Measurements from ENCODE around the gene FAM110C. TPM values are rescaled to one million over a fixed set of nuclear protein-coding genes. Genes with fewer than 3 reads are reported as not detected.
A peak's percentile ranks its signal among the peaks of the same experiment; 100 is the strongest.
"Not testable (repeated sequence)": the region's sequence is repeated elsewhere in the genome, so short reads cannot be mapped to it uniquely, and the experiment has no call there.

FAM110C gene
- total and polyA plus RNA-seq, 8 donors, result 2.8 to 7.9 (median 5.3) TPM

GRCh38 chr2:26891-27290 is 19.4 kb downstream of the FAM110C start:
- H3K4me1 ChIP-seq, result peaks cover 0 to 6% of the 10 kb centered on the region in 2 donors
- no peaks in the 10 kb centered on the region for H3K36me3 ChIP-seq
- H3K4me3 ChIP-seq, result no peak overlapping the region
- H3K27me3 ChIP-seq, result no peaks in the 10 kb centered on the region
- TF ChIP-seq CTCF (IDR thresholded peaks at IDR 0.05), result no peak
- DNase-seq (no peak), ATAC-seq (peak; percentile 28)
- intact Hi-C loops (cut with DNase I), result no loop called here
- H3K9me3 ChIP-seq, result peaks cover 0 to 2% of the 10 kb centered on the region in 2 donors
- no peak overlapping the region for H3K27ac ChIP-seq

GRCh38 chr2:25543-25942 is 20.8 kb downstream of the FAM110C start:
- H3K4me1 ChIP-seq, result peaks cover 0 to 6% of the 10 kb centered on the region in 2 donors
- H3K36me3 ChIP-seq, result no peaks in the 10 kb centered on the region
- no peak for TF ChIP-seq CTCF (IDR thresholded peaks at IDR 0.05)
- H3K27me3 ChIP-seq, result no peaks in the 10 kb centered on the region
- peaks cover 0 to 2% of the 10 kb centered on the region in 2 donors for H3K9me3 ChIP-seq
- intact Hi-C loops (cut with DNase I), result no loop called here
- no peak overlapping the region for H3K4me3 ChIP-seq
- DNase-seq (no peak), ATAC-seq (no peak)
- H3K27ac ChIP-seq, result no peak overlapping the region

GRCh38 chr2:24591-24990 is 21.7 kb downstream of the FAM110C start:
- DNase-seq; H3K9me3 ChIP-seq; H3K4me3 ChIP-seq; ATAC-seq; intact Hi-C loops (cut with DNase I); H3K36me3 ChIP-seq; H3K27me3 ChIP-seq; H3K27ac ChIP-seq: not testable (repeated sequence)
- H3K4me1 ChIP-seq, result peaks cover 0 to 11% of the 10 kb centered on the region in 2 donors

GRCh38 chr2:24107-24506 is 22.2 kb downstream of the FAM110C start:
- intact Hi-C loops (cut with DNase I), result no loop called here
- Histone ChIP-seq H3K36me3 (no peaks in the 10 kb centered on the region), H3K4me3 (no peak overlapping the region), H3K27me3 (no peaks in the 10 kb centered on the region), H3K27ac (no peak overlapping the region), H3K9me3 (peaks cover 0 to 2% of the 10 kb centered on the region in 2 donors), H3K4me1 (peaks cover 0 to 11% of the 10 kb centered on the region in 2 donors)
- peak; percentile 63 for ATAC-seq
- DNase-seq, result no peak
- no peak for TF ChIP-seq CTCF (IDR thresholded peaks at IDR 0.05)

GRCh38 chr2:23283-23682 is 23.0 kb downstream of the FAM110C start:
- intact Hi-C loops (cut with DNase I), result no loop called here

GRCh38 chr2:22244-22643 is 24.1 kb downstream of the FAM110C start:
- H3K36me3 ChIP-seq; H3K4me3 ChIP-seq; H3K27me3 ChIP-seq; H3K27ac ChIP-seq; intact Hi-C loops (cut with DNase I); H3K9me3 ChIP-seq; DNase-seq; ATAC-seq: not testable (repeated sequence)
- peaks cover 0 to 11% of the 10 kb centered on the region in 2 donors for H3K4me1 ChIP-seq

More at GRCh38 chr2:23283-23682, 23.0 kb downstream of the FAM110C start:
- H3K27ac ChIP-seq, result no peak overlapping the region
- no peaks in the 10 kb centered on the region for H3K27me3 ChIP-seq
- H3K36me3 ChIP-seq, result no peaks in the 10 kb centered on the region
- TF ChIP-seq CTCF (IDR thresholded peaks at IDR 0.05), result no peak
- peaks cover 0 to 11% of the 10 kb centered on the region in 2 donors for H3K4me1 ChIP-seq
- H3K9me3 ChIP-seq, result peaks cover 0 to 2% of the 10 kb centered on the region in 2 donors
- no peak overlapping the region for H3K4me3 ChIP-seq
- no peak for DNase-seq
- ATAC-seq, result no peak

- ATAC-seq; H3K36me3 ChIP-seq; H3K27ac ChIP-seq; H3K27me3 ChIP-seq; intact Hi-C loops (cut with DNase I); H3K4me1 ChIP-seq; H3K4me3 ChIP-seq; DNase-seq; H3K9me3 ChIP-seq: not testable (repeated sequence)
Observed at GRCh38 chr2:20259-20658, 26.0 kb downstream of the FAM110C start.
